HEK293 (cell line): ENCODE data around the gene MSANTD2.

Experiments
- CTCF ChIA-PET: fragments of 350-600 bp; formaldehyde crosslinking; extraction: SDS; loops from one replicate; lab custom pipeline; 2021; ENCODE audit warnings: antibody characterized with exemption; lab: Yijun Ruan, JAX
- POLR2A ChIA-PET: fragments of 300-600 bp; formaldehyde crosslinking; extraction: SDS; loops from one replicate; lab custom pipeline; 2020; ENCODE audit warnings: antibody characterized with exemption, inconsistent platforms; lab: Yijun Ruan, JAX
- H3K27ac ChIP-seq: fragments of 200-500 bp; sonication (Bioruptor generic); 2 replicates; pipeline ENCODE4 v1.5.1; 2014; ENCODE audit warnings: low read depth, low read length, control low read depth, inconsistent platforms; ENCODE audit errors: extremely low read depth
- H3K36me3 ChIP-seq, 2 experiments: fragments of 200-500 bp in 1 of 2; sonication (Bioruptor generic) in 1 of 2; 1 replicate in 1 of 2; 2 replicates in 1 of 2; pipeline ENCODE4 v1.5.1; 2014 to 2017; ENCODE audit warnings: inconsistent platforms in 2 of 2, low read length in 2 of 2; ENCODE audit not compliant: control insufficient read depth in 2 of 2, insufficient read depth in 1 of 2
- H3K4me1 ChIP-seq: fragments of 200-500 bp; sonication (Bioruptor generic); 2 replicates; pipeline ENCODE4 v1.5.1; 2014; ENCODE audit warnings: mild to moderate bottlenecking, low read length, inconsistent platforms; ENCODE audit not compliant: control insufficient read depth, insufficient read depth
- H3K4me3 ChIP-seq: 2 replicates; pipeline ENCODE4 v1.5.1; 2011; ENCODE audit warnings: low read depth, mild to moderate bottlenecking, control low read depth, low read length, moderate library complexity
- H3K9me3 ChIP-seq: fragments of 200-500 bp; sonication (Bioruptor generic); 2 replicates; pipeline ENCODE4 v1.5.1; 2014; ENCODE audit warnings: low read depth, low read length, inconsistent platforms; ENCODE audit not compliant: control insufficient read depth, insufficient read depth
- BCL11A ChIP-seq: fragments of 450-650 bp; formaldehyde crosslinking; IDR thresholded peaks from 2 replicates; pipeline ENCODE4 v1.5.1; 2016; ENCODE audit warnings: low read depth, missing biosample characterization, missing genetic modification characterization
- EGR2 ChIP-seq: fragments of 450-650 bp; formaldehyde crosslinking; IDR thresholded peaks from 2 replicates; pipeline ENCODE4 v1.5.1; 2016; ENCODE audit warnings: low read depth, missing biosample characterization, missing genetic modification characterization
- OVOL3 ChIP-seq: fragments of 450-650 bp; formaldehyde crosslinking; IDR thresholded peaks from 2 replicates; pipeline ENCODE4 v1.5.1; 2016; ENCODE audit warnings: missing biosample characterization, missing genetic modification characterization
- PRDM4 ChIP-seq: fragments of 450-650 bp; formaldehyde crosslinking; IDR thresholded peaks from 2 replicates; pipeline ENCODE4 v1.5.1; 2017; ENCODE audit warnings: missing biosample characterization, missing genetic modification characterization
- SCRT2 ChIP-seq: fragments of 450-650 bp; formaldehyde crosslinking; IDR thresholded peaks from 2 replicates; pipeline ENCODE4 v1.5.1; 2016; ENCODE audit warnings: missing biosample characterization, missing genetic modification characterization
- SETDB1 ChIP-seq: IDR thresholded peaks from one replicate; pipeline ENCODE4 v1.6.1; 2017; ENCODE audit warnings: mild to moderate bottlenecking, low read length, moderate library complexity, mixed read lengths; ENCODE audit not compliant: insufficient read length
- ZNF10 ChIP-seq: fragments of 450-650 bp; formaldehyde crosslinking; IDR thresholded peaks from 2 replicates; pipeline ENCODE4 v1.5.1; 2017; ENCODE audit warnings: missing biosample characterization, missing genetic modification characterization
- ZNF114 ChIP-seq: fragments of 450-650 bp; formaldehyde crosslinking; IDR thresholded peaks from 2 replicates; pipeline ENCODE4 v1.5.0; 2017; ENCODE audit warnings: missing biosample characterization, missing genetic modification characterization
- ZNF121 ChIP-seq: fragments of 450-650 bp; formaldehyde crosslinking; IDR thresholded peaks from 2 replicates; pipeline ENCODE4 v1.5.1; 2016; ENCODE audit warnings: missing biosample characterization, missing genetic modification characterization
- ZNF133 ChIP-seq: fragments of 450-650 bp; formaldehyde crosslinking; IDR thresholded peaks from 2 replicates; pipeline ENCODE4 v1.5.1; 2016; ENCODE audit warnings: missing biosample characterization, missing genetic modification characterization
- ZNF148 ChIP-seq: fragments of 450-650 bp; formaldehyde crosslinking; IDR thresholded peaks from 2 replicates; pipeline ENCODE4 v1.5.0; 2017; ENCODE audit warnings: missing biosample characterization, missing genetic modification characterization, borderline replicate concordance
- ZNF221 ChIP-seq: fragments of 450-650 bp; formaldehyde crosslinking; IDR thresholded peaks from 2 replicates; pipeline ENCODE4 v1.5.1; 2017; ENCODE audit warnings: missing biosample characterization, missing genetic modification characterization, borderline replicate concordance
- ZNF302 ChIP-seq: fragments of 450-650 bp; formaldehyde crosslinking; IDR thresholded peaks from 2 replicates; pipeline ENCODE4 v1.5.1; 2016; ENCODE audit warnings: missing biosample characterization, missing genetic modification characterization, low read depth
- ZNF311 ChIP-seq: fragments of 450-650 bp; formaldehyde crosslinking; IDR thresholded peaks from 2 replicates; pipeline ENCODE4 v1.5.1; 2017; ENCODE audit warnings: missing biosample characterization, missing genetic modification characterization, borderline replicate concordance
- ZNF473 ChIP-seq: fragments of 450-650 bp; formaldehyde crosslinking; IDR thresholded peaks from 2 replicates; pipeline ENCODE4 v1.5.1; 2017; ENCODE audit warnings: missing biosample characterization, missing genetic modification characterization
- ZNF510 ChIP-seq: fragments of 450-650 bp; formaldehyde crosslinking; IDR thresholded peaks from 2 replicates; pipeline ENCODE4 v1.5.1; 2018; ENCODE audit warnings: mild to moderate bottlenecking, missing genetic modification characterization, missing biosample characterization; ENCODE audit not compliant: insufficient replicate concordance
- ZNF514 ChIP-seq: fragments of 450-650 bp; formaldehyde crosslinking; IDR thresholded peaks from 2 replicates; pipeline ENCODE4 v1.5.1; 2016; ENCODE audit warnings: missing biosample characterization, missing genetic modification characterization
- ZNF530 ChIP-seq: fragments of 450-650 bp; formaldehyde crosslinking; IDR thresholded peaks from 2 replicates; pipeline ENCODE4 v1.5.1; 2016; ENCODE audit warnings: low read depth, missing biosample characterization, missing genetic modification characterization
- ZNF639 ChIP-seq: fragments of 450-650 bp; formaldehyde crosslinking; IDR thresholded peaks from 2 replicates; pipeline ENCODE4 v1.5.1; 2016; ENCODE audit warnings: missing biosample characterization, missing genetic modification characterization

MSANTD2 gene

GRCh38 chr11:124825876-124826275 is 25.7 kb upstream of the MSANTD2 start:
- ChIA-PET CTCF (no interaction called here), POLR2A (no interaction called here)
- no peaks in the 10 kb centered on the region for H3K36me3 ChIP-seq
- H3K27ac ChIP-seq, result no peak overlapping the region
- H3K9me3 ChIP-seq, result no peaks in the 10 kb centered on the region
- no peaks in the 10 kb centered on the region for H3K4me1 ChIP-seq
- H3K4me3 ChIP-seq, result no peak overlapping the region
- no peak for TF ChIP-seq PRDM4
- no peak for TF ChIP-seq EGR2 (tag by site-specific recombination)
- no peak for TF ChIP-seq SETDB1
- no peak for TF ChIP-seq ZNF221 (tag by site-specific recombination)
- TF ChIP-seq ZNF133 (tag by site-specific recombination), result no peak
- no peak for TF ChIP-seq SCRT2 (tag by site-specific recombination)
- no peak for TF ChIP-seq ZNF639 (tag by site-specific recombination)
- TF ChIP-seq ZNF114 (tag by site-specific recombination), result no peak
- TF ChIP-seq BCL11A (tag by site-specific recombination), result no peak
- no peak for TF ChIP-seq ZNF311 (tag by site-specific recombination)
- no peak for TF ChIP-seq ZNF530 (tag by site-specific recombination)
- TF ChIP-seq ZNF473 (tag by site-specific recombination), result no peak
- TF ChIP-seq OVOL3 (tag by site-specific recombination), result no peak
- no peak for TF ChIP-seq ZNF121 (tag by site-specific recombination)

GRCh38 chr11:124823512-124824376 is 23.5 kb upstream of the MSANTD2 start:
- TF ChIP-seq ZNF510 (tag by site-specific recombination), result no peak
- no peak for TF ChIP-seq ZNF302
- TF ChIP-seq ZNF514 (tag by site-specific recombination), result no peak
- no peak for TF ChIP-seq ZNF10 (tag by site-specific recombination)
- no peak for TF ChIP-seq ZNF148 (tag by site-specific recombination)
- TF ChIP-seq, all 188 proteins: peak for 0
- POLR2A ChIA-PET, result no interaction called here
- Histone ChIP-seq H3K9me3 (no peaks in the 10 kb centered on the region), H3K27ac (no peak overlapping the region), H3K4me1 (no peaks in the 10 kb centered on the region), H3K4me3 (no peak overlapping the region), H3K36me3 (no peaks in the 10 kb centered on the region)
- CTCF ChIA-PET, result interaction anchor here (0.7 to 2.0 kb wide), 3 partner anchors 30 to 956 kb away, joined by 4 read pairs; no protein-coding TSS in a partner anchor
